Fibroblast of skin of left quadriceps (primary cell): ENCODE data around the gene KAT2B.
"Not testable (repeated sequence)": the region's sequence is repeated elsewhere in the genome, so short reads cannot be mapped to it uniquely, and the experiment has no call there.

Experiments
- DNase-seq, 2 experiments: peaks; one replicate each; pipeline ENCODE4 v3.0.0-alpha.2; 2013; ENCODE audit warnings: low read depth in 2 of 2

Gene KAT2B

GRCh38 chr3:20041197-20041780 lies 1.0 kb downstream of the KAT2B start:
- no peak for DNase-seq

DNA sequence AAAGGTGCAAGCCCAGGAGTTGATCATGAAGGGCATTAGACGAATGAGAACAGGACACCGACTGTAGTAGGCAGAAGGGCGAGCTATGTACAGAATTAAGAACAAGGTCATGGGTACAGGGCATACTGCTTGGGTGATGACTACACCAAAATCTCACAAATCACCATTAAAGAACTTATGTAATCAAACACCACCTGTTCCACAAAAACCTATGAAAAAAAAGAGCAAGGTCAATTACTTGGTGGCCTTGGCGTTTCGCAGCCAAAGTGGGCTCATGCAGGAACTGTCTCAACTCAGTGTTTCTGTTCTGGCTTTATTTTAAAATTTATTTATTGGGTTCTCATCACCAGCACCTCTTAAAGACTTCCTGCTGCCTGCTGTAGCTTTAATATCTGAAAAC lies 2.1 kb downstream of the KAT2B start:
- no peak for DNase-seq

GRCh38 chr3:20043396-20043795 lies 3.1 kb downstream of the KAT2B start:
- no peak for DNase-seq

DNA sequence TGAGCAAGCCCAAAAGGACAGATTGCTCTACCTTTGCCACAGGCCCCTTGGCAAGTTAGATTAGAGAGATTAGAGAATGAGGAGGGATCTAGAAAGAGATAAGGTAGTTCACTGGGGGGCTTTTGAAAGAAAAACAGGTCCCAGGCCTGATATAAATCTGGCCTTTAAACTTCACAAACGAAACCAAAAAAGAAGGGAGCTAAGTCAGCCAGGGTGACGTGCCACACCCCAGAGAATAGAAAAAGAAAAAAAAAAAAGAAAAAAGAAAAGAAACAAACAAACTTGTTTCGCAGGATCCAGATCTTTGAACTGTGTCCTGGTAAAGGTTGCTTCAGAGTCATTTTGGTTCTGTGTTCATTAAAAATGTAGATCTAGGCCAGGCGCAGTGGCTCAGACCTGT lies 3.6 kb downstream of the KAT2B start:
- DNase-seq, result no peak

DNA sequence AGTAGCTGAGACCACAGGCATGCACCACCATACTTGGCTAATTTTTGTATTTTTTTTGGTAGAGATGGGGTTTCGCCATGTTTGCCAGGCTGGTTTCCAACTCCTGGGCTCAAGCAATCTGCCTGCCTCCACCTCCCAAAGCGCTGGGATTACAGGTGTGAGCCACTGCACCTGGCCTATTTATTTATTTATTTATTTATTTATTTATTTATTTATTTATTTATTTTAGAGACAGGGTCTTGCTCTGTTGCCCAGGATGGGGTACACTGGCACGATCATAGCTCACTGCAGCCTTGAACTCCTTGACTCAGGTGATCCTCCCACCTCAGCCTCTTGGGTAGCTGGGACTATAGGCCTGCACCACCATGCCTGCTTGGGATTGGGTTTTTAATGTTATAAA lies 4.9 kb downstream of the KAT2B start:
- not testable (repeated sequence) for DNase-seq

- no peak for DNase-seq
Observed at GRCh38 chr3:20046556-20046955, 6.3 kb downstream of the KAT2B start.

DNA sequence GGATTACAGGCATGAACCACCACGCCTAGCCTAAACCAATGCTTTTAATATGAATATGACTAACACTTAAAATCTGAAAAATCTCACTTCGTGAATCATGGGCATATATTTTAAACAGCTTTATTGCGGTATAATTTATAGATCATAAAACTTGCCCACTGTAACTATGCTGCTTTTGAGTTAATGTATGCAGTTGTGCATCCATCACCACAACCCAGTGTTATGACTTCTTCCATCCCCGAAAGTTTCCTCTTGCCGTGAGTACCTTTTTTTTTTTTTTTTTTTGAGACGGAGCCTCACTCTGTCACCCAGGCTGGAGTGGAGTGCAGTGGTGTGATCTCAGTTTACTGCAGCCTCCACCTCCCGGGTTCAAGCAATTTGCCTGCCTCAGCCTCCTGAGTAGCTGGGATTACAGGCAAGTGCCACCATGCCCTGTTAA lies 7.1 kb downstream of the KAT2B start:
- peak in 1 of 2 experiments; percentile 28 for DNase-seq

DNA sequence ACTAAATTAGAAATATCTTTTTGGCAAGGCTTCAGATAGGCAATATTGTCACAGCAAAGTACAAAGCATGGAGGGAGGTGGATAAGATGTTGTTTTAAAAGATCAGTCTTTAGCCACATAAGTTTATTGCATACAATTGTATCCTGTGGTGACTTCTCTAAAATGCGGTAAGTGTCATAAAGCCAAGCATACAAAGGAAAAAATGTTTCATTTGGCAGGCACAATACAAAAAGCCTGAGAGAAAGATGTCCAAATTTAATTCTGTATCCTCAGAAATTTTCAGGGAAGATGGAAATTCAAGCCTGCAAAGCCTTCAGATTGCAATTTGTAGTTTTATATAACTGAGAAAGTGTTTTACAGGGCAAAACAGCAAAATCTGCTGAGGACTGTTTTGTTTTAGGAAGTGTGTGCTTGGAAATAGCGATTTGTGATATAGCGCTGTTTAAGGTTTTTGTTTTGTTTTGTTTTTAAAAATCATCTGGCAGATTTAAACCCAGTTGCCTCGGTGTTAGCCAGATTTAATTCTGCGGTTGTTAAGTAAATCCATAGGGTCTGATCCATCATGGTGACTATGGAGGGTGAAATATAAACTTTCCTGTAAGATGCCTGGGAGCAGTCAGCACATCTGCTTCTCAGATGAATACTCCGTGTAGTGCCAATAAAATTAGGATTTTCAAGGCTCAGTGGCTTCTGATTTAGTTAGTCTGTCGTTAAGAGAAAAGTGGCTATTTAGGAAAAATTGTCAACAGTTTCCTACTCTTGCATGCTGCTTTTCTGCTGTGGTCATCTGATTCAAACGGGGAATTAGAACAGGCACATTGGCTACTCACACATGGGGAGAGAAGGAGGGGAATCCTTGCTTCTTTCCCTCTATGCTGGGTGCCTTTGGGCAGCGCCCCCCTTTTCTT lies 8.0 kb downstream of the KAT2B start:
- peak; percentile 60 to 65 for DNase-seq

DNA sequence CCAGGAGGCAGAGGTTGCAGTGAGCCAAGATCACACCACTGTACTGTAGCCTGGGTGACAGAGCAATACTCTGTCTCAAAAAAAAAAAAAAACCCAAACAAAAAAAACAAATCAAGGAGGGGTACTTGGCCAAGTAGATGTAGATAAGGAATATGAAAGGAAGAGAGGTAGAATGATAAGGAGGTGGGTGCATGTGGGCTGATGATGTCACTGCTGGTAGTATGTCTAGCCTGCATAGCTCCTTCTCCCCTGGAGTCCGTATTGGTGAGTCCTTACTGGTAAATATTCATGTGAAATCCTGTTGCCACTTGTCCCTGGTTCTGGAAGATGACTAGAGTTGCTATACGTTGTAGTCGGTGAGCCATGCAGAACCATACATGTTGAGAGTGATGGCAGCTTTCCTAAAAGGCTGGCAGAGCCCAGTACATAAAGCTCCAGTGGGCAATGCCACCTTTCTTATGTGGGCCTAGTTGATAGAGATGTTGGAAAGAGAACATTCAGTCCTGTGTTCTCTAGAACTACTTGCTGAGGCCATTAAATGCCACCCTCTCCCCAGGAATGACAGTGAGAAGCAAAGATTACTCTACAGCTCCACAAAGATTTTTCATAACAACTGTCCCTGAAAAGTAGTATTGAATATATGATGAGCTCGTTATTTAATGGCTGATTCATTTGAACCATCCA lies 11.0 kb downstream of the KAT2B start:
- no peak for DNase-seq

GRCh38 chr3:20052851-20053250 lies 12.6 kb downstream of the KAT2B start:
- no peak for DNase-seq

- DNase-seq, result peak in 1 of 2 experiments; percentile 39
Observed at GRCh38 chr3:20054549-20054987, 14.3 kb downstream of the KAT2B start.

GRCh38 chr3:20055020-20055775 lies 15.0 kb downstream of the KAT2B start:
- DNase-seq, result no peak

- DNase-seq, result no peak
Observed at GRCh38 chr3:20055842-20056241, 15.6 kb downstream of the KAT2B start.

- peak in 1 of 2 experiments; percentile 41 for DNase-seq
Observed at GRCh38 chr3:20056725-20057611, 16.7 kb downstream of the KAT2B start.

DNA sequence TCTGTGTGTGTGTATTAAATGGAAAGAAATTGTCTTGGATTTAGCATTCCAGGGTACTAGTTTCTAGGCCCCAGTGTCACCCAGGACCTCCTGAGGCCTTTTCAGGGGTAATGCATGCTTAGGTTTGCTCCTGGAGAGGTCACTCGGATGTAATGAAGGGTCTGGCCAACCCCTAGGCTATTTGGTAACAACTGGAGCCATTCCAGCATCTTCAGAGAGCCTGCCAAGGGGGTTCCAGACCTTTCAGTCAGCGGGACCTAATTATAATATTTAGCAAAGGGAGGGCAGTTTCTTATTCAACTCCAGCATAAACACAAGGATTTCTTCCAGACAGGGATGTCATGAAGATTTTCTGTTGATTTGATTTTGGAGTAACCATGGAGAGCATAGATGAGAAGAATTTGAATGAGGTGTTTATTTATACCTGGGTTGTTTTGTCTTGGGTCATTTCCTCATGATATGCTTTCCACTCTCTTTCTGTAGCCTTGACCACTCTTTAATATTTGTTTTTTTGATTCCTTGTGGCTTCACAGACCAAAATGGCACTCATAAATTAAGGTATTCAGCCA lies 17.4 kb downstream of the KAT2B start:
- no peak for DNase-seq

GRCh38 chr3:20059929-20060328 lies 19.7 kb downstream of the KAT2B start:
- DNase-seq, result no peak

GRCh38 chr3:20060974-20061685 lies 20.9 kb downstream of the KAT2B start:
- no peak for DNase-seq

GRCh38 chr3:20062996-20063395 lies 22.8 kb downstream of the KAT2B start:
- no peak for DNase-seq

- no peak for DNase-seq
Observed at GRCh38 chr3:20064387-20064786, 24.1 kb downstream of the KAT2B start.
